ENCODE data around the gene IFITM5.

IFITM5 gene

GRCh38 chr11:259413-259812 is 39.9 kb downstream of the IFITM5 start:
- H3K4me3 ChIP-seq (replicated peaks; ENCODE audit: low read depth, low read length) = no peak overlapping the region
- TF ChIP-seq CTCF (IDR thresholded peaks at IDR 0.05; ENCODE audit: low read length, missing control alignments) = no peak
- no peak for DNase-seq (ENCODE audit: low read depth)

DNA sequence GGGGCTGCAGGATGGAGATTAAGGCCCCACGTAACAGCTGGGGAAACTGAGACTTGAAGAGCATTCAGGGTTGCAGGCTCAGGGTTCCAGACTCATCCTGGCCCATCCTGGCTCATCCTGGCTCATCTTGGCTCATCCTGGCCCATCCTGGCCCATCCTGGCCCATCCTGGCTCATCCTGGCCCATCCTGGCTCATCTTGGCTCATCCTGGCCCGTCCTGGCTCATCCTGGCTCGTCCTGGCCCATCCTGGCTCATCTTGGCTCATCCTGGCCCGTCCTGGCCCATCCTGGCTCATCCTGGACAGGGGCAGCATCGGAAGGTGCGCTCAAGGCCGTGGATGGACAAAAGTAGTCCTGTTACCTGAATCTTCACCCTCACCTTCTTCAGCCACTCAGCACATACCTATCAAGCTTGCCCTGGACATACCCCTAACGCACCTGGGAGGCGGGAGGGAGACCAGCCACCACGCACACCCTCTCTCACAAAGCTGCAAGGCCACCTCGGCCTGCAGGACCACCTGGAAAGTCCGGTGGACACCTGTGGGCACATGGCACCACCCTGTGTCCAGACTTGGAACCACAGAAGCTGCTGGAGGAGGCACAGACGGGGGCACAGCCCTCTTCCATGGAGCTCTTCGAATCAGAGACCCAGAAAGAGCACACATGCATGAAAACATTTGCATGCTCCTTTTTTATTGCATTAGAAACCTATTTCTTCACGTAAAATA is 41.4 kb downstream of the IFITM5 start:
- DNase-seq (ENCODE audit: low read depth) = no peak
- H3K4me3 ChIP-seq (replicated peaks; ENCODE audit: low read depth, low read length) = no peak overlapping the region
- peak; percentile 25 for TF ChIP-seq CTCF (IDR thresholded peaks at IDR 0.05; ENCODE audit: low read length, missing control alignments)

GRCh38 chr11:256952-257737 is 42.2 kb downstream of the IFITM5 start:
- no peak for DNase-seq (ENCODE audit: low read depth)
- H3K4me3 ChIP-seq (replicated peaks; ENCODE audit: low read depth, low read length) = no peak overlapping the region
- TF ChIP-seq CTCF (IDR thresholded peaks at IDR 0.05; ENCODE audit: low read length, missing control alignments) = no peak

DNA sequence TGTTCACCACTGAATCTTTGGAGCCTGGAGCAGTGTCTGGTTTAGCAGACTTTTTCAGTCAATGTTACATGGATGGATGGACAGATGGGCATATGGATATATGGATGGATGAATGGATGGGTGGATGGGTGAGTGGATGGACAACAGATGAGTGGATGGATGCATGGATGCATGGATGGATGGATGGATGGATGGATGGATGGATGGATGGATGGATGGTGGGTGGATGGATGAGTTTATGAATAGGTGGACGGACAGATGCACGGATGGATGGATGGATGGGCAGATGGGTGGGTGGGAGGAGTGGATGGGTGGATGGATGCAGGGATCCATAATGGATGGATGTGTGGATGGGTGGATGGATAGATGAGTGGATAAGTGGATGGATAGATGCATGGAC is 43.5 kb downstream of the IFITM5 start:
- DNase-seq (ENCODE audit: low read depth) = no peak
- no peak overlapping the region for H3K4me3 ChIP-seq (replicated peaks; ENCODE audit: low read depth, low read length)
- no peak for TF ChIP-seq CTCF (IDR thresholded peaks at IDR 0.05; ENCODE audit: low read length, missing control alignments)

GRCh38 chr11:255176-255575 is 44.1 kb downstream of the IFITM5 start:
- TF ChIP-seq CTCF (IDR thresholded peaks at IDR 0.05; ENCODE audit: low read length, missing control alignments) = no peak
- H3K4me3 ChIP-seq (replicated peaks; ENCODE audit: low read depth, low read length) = no peak overlapping the region
- DNase-seq (ENCODE audit: low read depth) = peak; percentile 66

- no peak for DNase-seq (ENCODE audit: low read depth)
- TF ChIP-seq CTCF (IDR thresholded peaks at IDR 0.05; ENCODE audit: low read length, missing control alignments) = no peak
- no peak overlapping the region for H3K4me3 ChIP-seq (replicated peaks; ENCODE audit: low read depth, low read length)
These were observed 45.4 kb downstream of the IFITM5 start for GRCh38 chr11:253886-254270.
